A673 (cell line): ENCODE measurements around the gene LIF. TPM values are rescaled to one million over a fixed set of nuclear protein-coding genes. Genes with fewer than 3 reads are reported as not detected.

Experiments used
- BruUV-seq: library from RNA; stranded (reverse); fragments of 400-500 nt; replicated peaks from 2 replicates; lab custom pipeline; 2021; lab: Mats Ljungman, UMichigan
- CTCF ChIA-PET: fragments of 300-600 bp; sonication (Branson Sonifier 250); formaldehyde crosslinking; loops from one replicate; lab custom pipeline; 2022; ENCODE audit warnings: antibody characterized with exemption; lab: Charles Lee
- POLR2A ChIA-PET: fragments of 300-600 bp; sonication (Branson Sonifier 250); formaldehyde crosslinking; loops from one replicate; lab custom pipeline; 2022; ENCODE audit warnings: antibody characterized with exemption; ENCODE audit not compliant: low non-redundant PET; lab: Charles Lee
- DNase-seq: peaks from one replicate; pipeline ENCODE4 v3.0.0-alpha.2; 2015; ENCODE audit warnings: low spot score
- H3K27ac ChIP-seq: fragments of 200-600 bp; sonication (generic); 2 replicates; pipeline ENCODE4 v1.5.1; 2016; ENCODE audit warnings: mixed run types, low read depth, mild to moderate bottlenecking, mixed read lengths, antibody characterized with exemption, low read length; ENCODE audit not compliant: poor library complexity, severe bottlenecking
- H3K27me3 ChIP-seq: fragments of 200-600 bp; sonication (generic); replicated peaks from 2 replicates; pipeline ENCODE4 v1.6.1; 2017; ENCODE audit warnings: mixed run types, low read depth, mild to moderate bottlenecking, mixed read lengths, antibody characterized with exemption, low read length; ENCODE audit not compliant: insufficient read depth, poor library complexity
- H3K36me3 ChIP-seq: fragments of 200-600 bp; sonication (generic); 2 replicates; pipeline ENCODE4 v1.6.1; 2016; ENCODE audit warnings: mixed run types, mild to moderate bottlenecking, mixed read lengths, antibody characterized with exemption, low read length; ENCODE audit not compliant: insufficient read depth, poor library complexity, severe bottlenecking
- H3K4me1 ChIP-seq: fragments of 200-600 bp; sonication (generic); 2 replicates; pipeline ENCODE4 v1.6.1; 2017; ENCODE audit warnings: mixed run types, mild to moderate bottlenecking, mixed read lengths, antibody characterized with exemption, low read length; ENCODE audit not compliant: insufficient read depth, poor library complexity, severe bottlenecking
- H3K4me3 ChIP-seq: fragments of 200-600 bp; sonication (generic); 2 replicates; pipeline ENCODE4 v1.5.1; 2016; ENCODE audit warnings: low read depth, mixed run types, mild to moderate bottlenecking, mixed read lengths, low read length; ENCODE audit not compliant: poor library complexity, severe bottlenecking
- H3K9me3 ChIP-seq: fragments of 200-600 bp; sonication (generic); 2 replicates; pipeline ENCODE4 v1.6.1; 2016; ENCODE audit warnings: mixed run types, low read depth, mild to moderate bottlenecking, mixed read lengths, antibody characterized with exemption, low read length; ENCODE audit not compliant: poor library complexity, severe bottlenecking
- CTCF ChIP-seq: fragments of 300-800, 200-600 bp; sonication (generic); conservative IDR thresholded peaks from 2 replicates; pipeline ENCODE4 v1.5.1; 2017; ENCODE audit warnings: low read depth, mild to moderate bottlenecking, antibody characterized with exemption, low read length, moderate library complexity, mixed read lengths
- EZH2 ChIP-seq: fragments of 200-600 bp; sonication (generic); IDR thresholded peaks from 2 replicates; pipeline ENCODE4 v1.6.1; 2017; ENCODE audit warnings: borderline replicate concordance, low read depth, mild to moderate bottlenecking, mixed read lengths, antibody characterized with exemption, low read length; ENCODE audit not compliant: poor library complexity, severe bottlenecking
- intact Hi-C: fragments of 100-400 bp; cut with micrococcal nuclease; formaldehyde crosslinking; loops from one replicate; pipeline ENCODE4 v1.10.0; 2022; ENCODE audit not compliant: unreplicated experiment
- total RNA-seq: library from RNA; stranded (reverse); gene quantifications from 2 replicates; pipeline ENCODE4 v1.2.3, GENCODE V29; 2021

The LIF gene
- total RNA-seq, 1 experiment from 2014 or later: 0.24 TPM

- POLR2A ChIA-PET: no interaction called here
- H3K27ac ChIP-seq: no peak overlapping the region
- TF ChIP-seq EZH2 (no peak), CTCF (no peak)
- BruUV-seq: no TSS peak
- no peaks in the 10 kb centered on the region for H3K9me3 ChIP-seq
- no peaks in the 10 kb centered on the region for H3K27me3 ChIP-seq
- CTCF ChIA-PET: no interaction called here
- H3K4me3 ChIP-seq: no peak overlapping the region
- H3K4me1 ChIP-seq: peaks cover 14% of the 10 kb centered on the region
- DNase-seq: no peak
- intact Hi-C loops: no loop called here
- no peaks in the 10 kb centered on the region for H3K36me3 ChIP-seq
Observed at GRCh38 chr22:30294830-30295229, 48.3 kb upstream of the LIF start.

- Histone ChIP-seq H3K36me3 (no peaks in the 10 kb centered on the region), H3K27ac (no peak overlapping the region), H3K4me3 (no peak overlapping the region), H3K9me3 (no peaks in the 10 kb centered on the region), H3K4me1 (peaks cover 16% of the 10 kb centered on the region), H3K27me3 (no peaks in the 10 kb centered on the region)
- no peak for DNase-seq
- CTCF ChIA-PET: no interaction called here
- intact Hi-C loops: no loop called here
- TF ChIP-seq CTCF (no peak), EZH2 (no peak)
- POLR2A ChIA-PET: no interaction called here
- BruUV-seq: no TSS peak
Observed at GRCh38 chr22:30294066-30294465, 47.5 kb upstream of the LIF start.

GRCh38 chr22:30293026-30293425, 46.5 kb upstream of the LIF start:
- POLR2A ChIA-PET: no interaction called here
- Histone ChIP-seq H3K9me3 (no peaks in the 10 kb centered on the region), H3K4me3 (no peak overlapping the region), H3K27ac (no peak overlapping the region), H3K36me3 (no peaks in the 10 kb centered on the region), H3K4me1 (peaks cover 24% of the 10 kb centered on the region), H3K27me3 (no peaks in the 10 kb centered on the region)
- TF ChIP-seq CTCF (no peak), EZH2 (no peak)
- no TSS peak for BruUV-seq
- CTCF ChIA-PET: no interaction called here
- DNase-seq: no peak
- intact Hi-C loops: no loop called here
